ENCODE data around the gene PAOX.

DNA sequence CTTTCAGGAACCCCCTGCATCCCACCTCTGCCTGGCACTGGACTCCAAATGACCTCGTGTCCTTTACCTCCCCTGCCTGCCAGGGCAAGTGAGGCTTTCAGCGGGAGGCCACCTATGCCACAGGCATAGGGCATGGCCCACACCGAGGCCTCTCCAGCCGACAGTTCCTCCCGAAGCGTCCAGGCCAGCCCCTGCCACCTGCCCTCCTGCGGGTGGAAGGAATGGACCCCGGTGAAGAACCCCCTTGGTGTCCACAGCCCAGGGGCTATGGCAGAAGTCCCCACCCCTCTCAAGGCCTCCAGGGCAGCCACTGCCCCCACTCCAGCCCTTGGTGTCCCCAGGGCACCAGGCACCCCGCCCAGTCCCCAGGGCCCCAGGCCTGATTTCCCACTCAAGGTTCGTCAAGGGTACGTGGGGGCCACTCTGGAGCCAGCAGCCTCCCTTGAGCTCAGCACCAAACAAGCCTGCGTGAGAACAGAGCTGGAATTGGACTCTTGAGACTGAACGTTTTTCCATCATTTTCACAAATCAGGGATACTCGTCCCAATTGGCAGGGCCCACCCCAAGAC lies 24.3 kb upstream of the PAOX start:
- TF ChIP-seq, protein P1, sequence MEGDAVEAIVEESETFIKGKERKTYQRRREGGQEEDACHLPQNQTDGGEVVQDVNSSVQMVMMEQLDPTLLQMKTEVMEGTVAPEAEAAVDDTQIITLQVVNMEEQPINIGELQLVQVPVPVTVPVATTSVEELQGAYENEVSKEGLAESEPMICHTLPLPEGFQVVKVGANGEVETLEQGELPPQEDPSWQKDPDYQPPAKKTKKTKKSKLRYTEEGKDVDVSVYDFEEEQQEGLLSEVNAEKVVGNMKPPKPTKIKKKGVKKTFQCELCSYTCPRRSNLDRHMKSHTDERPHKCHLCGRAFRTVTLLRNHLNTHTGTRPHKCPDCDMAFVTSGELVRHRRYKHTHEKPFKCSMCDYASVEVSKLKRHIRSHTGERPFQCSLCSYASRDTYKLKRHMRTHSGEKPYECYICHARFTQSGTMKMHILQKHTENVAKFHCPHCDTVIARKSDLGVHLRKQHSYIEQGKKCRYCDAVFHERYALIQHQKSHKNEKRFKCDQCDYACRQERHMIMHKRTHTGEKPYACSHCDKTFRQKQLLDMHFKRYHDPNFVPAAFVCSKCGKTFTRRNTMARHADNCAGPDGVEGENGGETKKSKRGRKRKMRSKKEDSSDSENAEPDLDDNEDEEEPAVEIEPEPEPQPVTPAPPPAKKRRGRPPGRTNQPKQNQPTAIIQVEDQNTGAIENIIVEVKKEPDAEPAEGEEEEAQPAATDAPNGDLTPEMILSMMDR (IDR thresholded peaks at IDR 0.05), result no peak
- no peak for TF ChIP-seq ZFX (IDR thresholded peaks at IDR 0.05; ENCODE audit: borderline replicate concordance)

Data from 22Rv1 (cell line).